Pulmonary artery endothelial cell (primary cell): ENCODE measurements around the gene YARS2. TPM values are rescaled to one million over a fixed set of nuclear protein-coding genes. Genes with fewer than 3 reads are reported as not detected.

Source experiments
- total RNA-seq: library from RNA; depleted of rRNA; stranded (reverse); fragments of >200 nt; gene quantifications from 2 replicates; pipeline ENCODE4 v1.2.3, GENCODE V29; 2014

YARS2 gene
- total RNA-seq, 1 donor from 2014 or later, result 44.9 TPM

Other genes starting within 250 kb of the YARS2 start
- gene DNM1L, start 76.6 kb downstream of the YARS2 start, total RNA-seq, result 77.6 and 99.1 TPM in 2 replicates
- gene PKP2, start 140.9 kb upstream of the YARS2 start, total RNA-seq, result 2.4 and 13.8 TPM in 2 replicates